ENCODE data around the gene CORIN.

Gene CORIN

DNA sequence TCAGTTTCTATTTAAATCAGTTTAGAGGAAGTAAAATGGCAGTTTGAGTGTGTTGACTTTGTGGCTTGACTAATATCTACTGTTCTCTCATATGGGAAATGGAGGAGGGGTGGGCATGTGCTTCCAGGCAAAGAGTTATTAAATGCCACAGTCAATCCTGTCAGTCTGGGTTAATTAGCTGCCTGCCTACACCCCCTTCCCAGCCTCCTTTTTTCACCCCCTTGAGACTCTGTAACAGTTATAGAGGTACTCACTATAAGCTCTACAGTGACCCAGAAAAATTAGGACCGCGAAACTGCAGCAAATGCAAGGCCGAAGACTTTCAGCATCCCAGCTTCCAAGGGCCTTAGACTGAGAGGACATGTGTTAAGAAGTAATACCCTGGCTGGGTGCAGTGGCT is 165.2 kb downstream of the CORIN start:
- no peak for DNase-seq

DNA sequence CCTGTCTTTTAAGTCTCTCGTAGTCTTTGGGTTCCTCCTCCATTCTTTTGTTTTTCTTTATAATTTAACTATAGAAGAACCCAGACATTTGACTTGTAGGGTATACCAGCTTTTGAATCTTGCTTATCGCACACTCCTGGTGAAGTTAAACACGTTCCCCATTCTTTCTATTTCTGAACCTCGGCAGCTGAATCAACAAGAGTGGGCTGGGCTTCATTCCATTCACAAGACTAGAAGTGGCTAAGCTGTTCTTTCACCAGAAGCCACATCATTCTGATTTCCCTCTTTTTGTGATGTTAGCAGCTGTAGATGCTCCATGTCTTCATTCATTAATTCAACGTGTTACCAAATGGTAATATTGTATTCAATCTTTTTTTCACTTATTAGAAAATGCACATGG is 167.9 kb downstream of the CORIN start:
- no peak for DNase-seq

DNA sequence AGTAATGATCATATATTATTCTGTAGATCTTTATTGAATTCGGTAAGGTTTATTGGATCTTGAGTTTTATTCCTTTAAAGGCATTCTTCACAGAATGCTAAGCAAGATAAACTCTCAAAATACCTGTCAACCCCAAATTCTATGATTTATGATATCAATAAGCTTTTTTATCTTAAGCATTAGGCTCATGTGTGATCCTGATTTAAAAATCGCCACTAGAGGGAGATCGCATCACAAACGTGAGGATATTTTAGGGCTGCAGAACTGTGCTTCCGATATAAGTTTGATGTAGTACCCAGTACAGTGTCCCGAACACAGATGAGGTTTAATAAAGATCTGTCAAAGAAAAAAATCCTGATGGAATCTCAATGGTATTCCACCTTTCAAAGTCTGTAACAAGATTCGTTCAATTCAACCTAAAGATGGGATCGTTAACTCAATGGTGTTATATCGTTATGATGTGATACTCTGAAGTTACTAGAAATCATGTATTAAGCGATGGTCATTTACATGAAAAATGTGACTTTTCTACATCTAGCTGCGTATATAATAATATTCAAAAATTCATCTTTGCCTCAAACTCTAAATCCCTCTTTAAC is 169.0 kb downstream of the CORIN start:
- DNase-seq = no peak

GRCh38 chr4:47668256-47668655 is 169.6 kb downstream of the CORIN start:
- no peak for DNase-seq

DNA sequence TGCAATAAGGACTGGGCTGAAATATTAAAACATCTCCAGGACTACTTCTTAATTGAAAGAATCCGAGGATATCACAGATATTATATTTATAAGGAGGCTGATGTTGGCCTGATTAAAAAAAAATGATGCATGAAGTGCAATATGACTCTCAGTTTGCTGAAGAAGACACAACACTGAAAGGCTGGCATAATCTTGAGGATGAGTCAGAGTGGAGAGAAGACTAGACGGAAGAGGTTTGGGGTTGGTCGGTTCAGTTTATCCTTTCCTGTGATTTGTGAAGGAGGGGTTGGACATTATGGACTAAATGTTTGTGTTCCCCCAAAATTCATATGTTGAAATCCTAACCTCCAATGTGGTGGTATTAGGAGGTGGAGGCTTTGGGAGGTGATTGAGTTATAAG is 170.3 kb downstream of the CORIN start:
- DNase-seq = no peak

DNA sequence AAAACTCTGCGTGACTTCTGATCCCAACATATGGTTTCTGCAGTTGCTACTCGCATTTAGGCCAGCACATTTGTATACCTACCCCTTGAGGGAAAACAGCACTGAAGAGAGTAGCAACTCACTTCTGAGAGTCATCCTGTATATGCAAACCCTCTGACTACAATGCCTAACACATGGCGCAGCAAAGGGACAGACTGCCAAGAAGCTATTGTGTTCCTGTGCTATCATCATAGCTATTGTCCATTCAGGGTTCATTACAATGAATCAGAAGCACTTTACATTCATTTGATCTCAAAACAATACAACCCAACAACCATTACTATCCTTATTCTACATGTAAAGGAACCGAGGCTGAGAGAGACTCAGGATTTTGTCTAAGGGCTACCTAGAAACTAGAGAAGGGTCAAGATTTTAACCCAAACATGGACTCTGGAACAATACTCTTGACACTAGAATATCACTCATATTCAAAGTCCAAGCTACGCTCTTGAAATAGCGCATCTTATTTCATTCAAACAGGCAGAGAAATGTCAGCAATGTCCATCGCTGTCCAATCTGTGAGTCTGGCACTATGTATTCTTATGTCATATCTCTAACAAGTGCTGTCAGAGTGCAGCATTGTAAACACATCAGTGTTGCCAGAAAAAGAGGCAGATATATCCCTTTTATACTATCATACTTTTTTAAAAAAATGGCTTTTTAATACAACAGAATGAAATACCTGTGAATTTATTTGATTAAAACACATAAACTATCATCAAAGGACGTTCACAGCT is 173.6 kb downstream of the CORIN start:
- DNase-seq = no peak

DNA sequence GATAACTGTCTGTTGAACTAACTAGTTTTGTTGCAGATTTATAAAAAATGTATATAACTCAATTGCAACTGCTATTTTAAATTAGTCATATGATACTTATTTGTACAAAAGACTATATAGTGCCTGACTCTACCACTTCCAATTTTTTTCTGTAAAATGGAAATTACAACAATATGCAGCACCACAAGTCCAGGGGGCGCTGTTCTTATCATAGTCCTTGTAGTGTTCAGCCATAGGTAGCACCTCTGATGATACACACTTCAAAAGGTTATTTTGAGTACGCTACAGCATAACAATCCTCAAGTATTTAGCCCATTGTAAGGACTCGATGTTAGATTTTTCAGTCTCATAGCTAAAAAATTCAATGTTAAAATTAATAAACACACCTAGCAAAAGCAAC is 174.9 kb downstream of the CORIN start:
- DNase-seq = no peak

DNA sequence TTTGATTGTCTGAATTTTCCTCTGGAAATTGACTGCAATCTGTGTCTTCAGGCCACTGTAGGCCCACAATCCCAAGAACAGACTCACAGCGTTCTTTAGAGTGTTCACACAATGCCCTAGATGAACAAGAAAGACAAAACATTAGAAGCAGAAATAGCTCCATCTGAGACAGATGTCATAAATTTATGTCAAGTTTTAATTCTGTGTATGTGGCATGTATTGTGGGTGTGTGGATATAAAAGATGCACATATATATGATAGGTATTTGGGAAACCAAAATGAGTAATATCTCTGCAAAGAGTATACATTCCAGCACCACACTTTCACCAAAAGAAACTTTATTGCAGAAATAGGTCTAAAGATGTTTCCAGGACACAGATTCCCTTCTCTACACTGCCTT is 176.1 kb downstream of the CORIN start:
- no peak for DNase-seq

DNA sequence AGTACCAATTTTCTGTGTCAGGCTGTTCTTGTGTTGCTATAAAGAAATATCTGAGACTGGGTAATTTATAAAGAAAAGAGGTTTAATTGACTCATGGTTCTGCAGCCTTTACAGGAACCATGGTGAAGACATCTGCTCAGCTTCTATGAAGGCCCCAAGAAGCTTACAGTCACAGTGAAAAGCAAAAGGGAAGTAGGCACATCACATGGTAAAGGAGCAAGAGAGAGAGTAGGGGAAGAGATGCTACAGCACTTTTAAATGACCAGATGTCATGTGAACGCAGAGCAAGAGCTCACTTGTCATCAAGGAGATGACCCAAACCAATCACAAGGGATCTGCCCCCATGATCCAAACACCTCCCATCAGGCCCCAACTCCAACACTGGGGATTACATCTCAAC is 178.5 kb downstream of the CORIN start:
- DNase-seq = no peak

GRCh38 chr4:47654972-47655693 is 182.7 kb downstream of the CORIN start:
- no peak for DNase-seq

- DNase-seq = no peak
Measured at GRCh38 chr4:47652092-47652491, 185.8 kb downstream of the CORIN start.

GRCh38 chr4:47651231-47651630 is 186.6 kb downstream of the CORIN start:
- DNase-seq = no peak

- DNase-seq = no peak
Measured at GRCh38 chr4:47650584-47651130, 187.2 kb downstream of the CORIN start.

DNA sequence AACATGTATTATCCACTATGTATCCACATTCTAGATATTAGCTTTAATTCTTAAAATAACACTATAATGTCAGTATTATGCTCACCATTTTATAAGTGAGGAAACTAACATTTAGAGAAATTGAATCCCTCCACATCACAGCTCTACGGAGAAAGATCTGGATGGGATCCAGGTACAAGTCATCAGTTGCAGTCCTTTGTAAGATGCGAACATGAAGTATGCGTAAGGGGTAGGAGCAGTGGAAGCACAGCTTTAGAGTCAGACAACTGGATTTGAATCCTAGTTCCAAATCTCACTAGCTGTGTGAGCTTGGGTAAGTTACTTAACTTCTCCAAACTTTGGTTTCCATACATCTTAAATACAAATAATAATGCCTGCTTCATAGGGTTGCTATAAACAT is 190.3 kb downstream of the CORIN start:
- no peak for DNase-seq

DNA sequence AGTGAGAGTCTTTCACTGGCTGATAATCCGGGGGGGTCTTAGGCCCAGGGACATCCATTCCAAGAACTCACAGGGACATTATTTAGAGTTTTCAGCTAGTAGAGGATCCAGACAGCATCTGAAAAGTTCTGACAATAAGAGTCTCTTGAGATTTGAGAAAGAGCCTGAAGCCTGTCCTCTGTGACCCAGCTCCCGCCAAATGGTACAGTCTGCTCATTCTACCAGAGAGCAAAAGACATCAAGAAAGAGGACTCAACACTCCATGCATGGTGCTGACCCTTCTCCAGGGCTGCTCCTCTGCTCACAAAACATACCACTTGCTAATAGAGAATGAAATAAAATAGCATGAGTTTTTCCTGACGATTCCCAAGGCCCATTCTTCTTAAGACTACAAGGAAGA is 190.8 kb downstream of the CORIN start:
- DNase-seq = no peak

- no peak for DNase-seq
Measured at GRCh38 chr4:47646372-47646771, 191.5 kb downstream of the CORIN start.

GRCh38 chr4:47643845-47644244 is 194.0 kb downstream of the CORIN start:
- no peak for DNase-seq

- DNase-seq = no peak
Measured at GRCh38 chr4:47642985-47643760, 194.7 kb downstream of the CORIN start.

- no peak for DNase-seq
Measured at GRCh38 chr4:47642191-47642830, 195.6 kb downstream of the CORIN start.

GRCh38 chr4:47641755-47642154 is 196.1 kb downstream of the CORIN start:
- no peak for DNase-seq

- DNase-seq = no peak
Measured at GRCh38 chr4:47640911-47641310, 197.0 kb downstream of the CORIN start.

- DNase-seq = no peak
Measured at GRCh38 chr4:47639531-47639930, 198.3 kb downstream of the CORIN start.

GRCh38 chr4:47631161-47631560 is 206.7 kb downstream of the CORIN start:
- DNase-seq = no peak

Measured in activated gamma-delta T cell treated with Interleukin-2 at 50 U/mL for 16 hours (primary cell).